Stomach (tissue), 4 donors: ENCODE results near the gene MERTK.

ENCODE experiments used
- CTCF ChIP-seq, 7 experiments: fragments of 450-650 bp in 4 of 7; fragments of 200-600 bp in 3 of 7; sonication (generic) in 3 of 7; IDR thresholded peaks; one replicate each; pipeline ENCODE4 v1.5.1; 2016 to 2019; ENCODE audit warnings: antibody characterized with exemption in 7 of 7, control low read depth in 2 of 7, mild to moderate bottlenecking in 1 of 7
- EP300 ChIP-seq: sonication (generic); formaldehyde crosslinking; IDR thresholded peaks from one replicate; pipeline ENCODE4 v1.6.1; 2017; ENCODE audit warnings: antibody characterized with exemption
- POLR2A ChIP-seq, 4 donors: fragments of 450-650 bp; IDR thresholded peaks; one replicate each; pipeline ENCODE4 v1.6.1; 2016; ENCODE audit warnings: antibody characterized with exemption in 4 of 4, control low read depth in 2 of 4, mild to moderate bottlenecking in 1 of 4, moderate library complexity in 1 of 4
- POLR2AphosphoS5 ChIP-seq, 3 donors: sonication (generic); formaldehyde crosslinking; IDR thresholded peaks; one replicate each; pipeline ENCODE4 v1.6.1; 2016; ENCODE audit warnings: antibody characterized with exemption in 3 of 3

GRCh38 chr2:112034924-112035323 lies 136.5 kb downstream of the MERTK start:
- TF ChIP-seq POLR2A (IDR thresholded peaks at IDR 0.05), result no peak
- TF ChIP-seq CTCF (IDR thresholded peaks at IDR 0.05), result no peak
- no peak for TF ChIP-seq POLR2AphosphoS5 (IDR thresholded peaks at IDR 0.05)
- TF ChIP-seq EP300, result no peak
